GM19023 (cell line): ENCODE data around the gene HTR3A.
"Not testable (repeated sequence)": the region's sequence is repeated elsewhere in the genome, so short reads cannot be mapped to it uniquely, and the experiment has no call there.

Experiments used
- ATAC-seq: cut with Tn5 transposase; IDR thresholded peaks from one replicate; pipeline ENCODE4 v1.9.1; 2021; ENCODE audit warnings: mild to moderate bottlenecking, moderate library complexity; ENCODE audit not compliant: unreplicated experiment

Gene HTR3A

GRCh38 chr11:113974741-113975470, at the start of gene HTR3A:
HTR3A (plus strand) TSS chr11:113975108; CDS start chr11:113975326, 218 bp downstream.
- no peak for ATAC-seq

DNA sequence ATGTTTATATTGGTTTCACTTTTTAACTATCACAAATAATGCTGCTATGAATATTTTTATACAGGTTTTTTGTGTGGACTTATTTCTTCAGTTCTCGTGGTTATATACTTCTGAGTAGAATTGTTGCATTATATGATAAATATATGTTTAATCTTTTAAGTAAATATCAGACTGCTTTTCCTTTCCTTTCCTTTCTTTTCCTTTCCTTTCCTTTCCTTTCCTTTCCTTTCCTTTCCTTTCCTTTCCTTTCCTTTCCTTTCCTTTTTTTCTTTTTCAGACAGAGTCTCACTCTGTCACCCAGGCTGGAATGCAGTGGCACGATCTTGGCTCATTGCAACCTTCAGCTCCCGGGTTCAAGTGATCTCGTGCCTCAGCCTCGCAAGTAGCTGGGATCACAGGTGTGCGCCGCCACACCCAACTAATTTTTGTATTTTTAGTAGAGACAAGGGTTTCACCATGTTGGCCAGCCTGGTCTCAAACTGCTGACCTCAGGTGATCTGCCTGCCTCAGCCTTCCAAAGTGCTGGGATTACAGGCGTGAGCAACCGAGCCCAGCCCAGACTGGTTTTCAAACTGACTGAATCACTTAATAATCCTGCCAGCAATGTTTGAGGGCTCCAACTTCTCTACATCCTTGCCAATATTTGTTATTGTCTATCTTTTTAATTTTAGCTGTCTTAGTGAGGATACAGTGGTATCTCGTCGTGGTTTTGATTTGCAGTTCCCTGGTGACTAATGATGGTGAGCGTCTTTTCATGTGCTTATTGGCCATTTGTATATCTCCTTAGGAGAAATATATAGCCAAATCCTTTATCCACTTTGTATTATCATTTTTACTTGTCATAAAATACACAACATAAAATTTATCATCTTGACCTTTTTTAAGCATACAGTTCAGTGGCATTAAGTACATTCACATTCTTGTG, 48.4 kb upstream of the HTR3A start:
- no peak for ATAC-seq

DNA sequence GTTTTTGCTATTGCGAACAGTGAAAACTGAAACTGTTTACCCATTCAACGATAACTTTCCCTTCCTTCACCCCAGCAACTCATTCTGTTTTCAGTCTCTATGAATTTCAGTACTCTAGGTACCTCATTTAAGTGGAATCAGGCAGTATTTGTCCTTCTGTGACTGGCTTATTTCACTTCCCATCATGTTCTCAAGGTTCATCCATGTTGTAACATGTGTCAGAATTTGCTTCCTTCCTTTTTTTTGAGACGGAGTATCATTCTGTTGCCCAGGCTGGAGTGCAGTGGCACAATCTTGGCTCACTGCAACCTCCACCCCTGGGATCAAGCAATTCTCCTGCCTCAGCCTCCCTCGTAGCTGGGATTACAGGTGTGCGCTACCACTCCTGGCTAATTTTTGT, 46.6 kb upstream of the HTR3A start:
- no peak for ATAC-seq

- no peak for ATAC-seq
Observed at GRCh38 chr11:113932788-113933187, 42.1 kb upstream of the HTR3A start.

GRCh38 chr11:113934193-113934592, 40.7 kb upstream of the HTR3A start:
- not testable (repeated sequence) for ATAC-seq

GRCh38 chr11:113934761-113935160, 40.1 kb upstream of the HTR3A start:
- no peak for ATAC-seq

GRCh38 chr11:113935858-113936257, 39.0 kb upstream of the HTR3A start:
- ATAC-seq, result no peak

- ATAC-seq, result no peak
Observed at GRCh38 chr11:113937918-113938317, 37.0 kb upstream of the HTR3A start.

GRCh38 chr11:113942256-113942655, 32.7 kb upstream of the HTR3A start:
- no peak for ATAC-seq

GRCh38 chr11:113946162-113946561, 28.7 kb upstream of the HTR3A start:
- ATAC-seq, result not testable (repeated sequence)

DNA sequence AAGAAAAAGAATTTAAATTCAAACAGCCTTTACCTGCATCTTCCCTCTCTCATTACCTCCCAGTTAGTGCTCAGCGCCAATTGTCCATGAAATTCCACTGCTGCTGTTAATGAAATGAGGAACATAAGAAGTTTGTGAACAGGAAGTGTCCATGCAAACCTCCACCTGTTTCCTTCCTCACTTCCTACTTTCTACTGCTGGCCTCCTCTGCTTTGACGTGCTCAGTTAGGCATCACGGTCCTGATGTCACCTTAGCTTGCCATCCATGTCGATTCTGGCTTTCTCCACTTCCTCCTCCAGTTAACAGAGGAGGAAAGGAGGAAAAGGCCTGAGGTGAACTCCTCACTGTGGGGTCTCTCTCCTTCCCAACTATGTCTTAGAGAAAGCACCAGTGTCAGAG, 26.9 kb upstream of the HTR3A start:
- no peak for ATAC-seq

GRCh38 chr11:113949891-113950290, 25.0 kb upstream of the HTR3A start:
- ATAC-seq, result no peak

- ATAC-seq, result no peak
Observed at GRCh38 chr11:113951537-113951936, 23.4 kb upstream of the HTR3A start.

- no peak for ATAC-seq
Observed at GRCh38 chr11:113952070-113952469, 22.8 kb upstream of the HTR3A start.

GRCh38 chr11:113952588-113952987, 22.3 kb upstream of the HTR3A start:
- ATAC-seq, result no peak

DNA sequence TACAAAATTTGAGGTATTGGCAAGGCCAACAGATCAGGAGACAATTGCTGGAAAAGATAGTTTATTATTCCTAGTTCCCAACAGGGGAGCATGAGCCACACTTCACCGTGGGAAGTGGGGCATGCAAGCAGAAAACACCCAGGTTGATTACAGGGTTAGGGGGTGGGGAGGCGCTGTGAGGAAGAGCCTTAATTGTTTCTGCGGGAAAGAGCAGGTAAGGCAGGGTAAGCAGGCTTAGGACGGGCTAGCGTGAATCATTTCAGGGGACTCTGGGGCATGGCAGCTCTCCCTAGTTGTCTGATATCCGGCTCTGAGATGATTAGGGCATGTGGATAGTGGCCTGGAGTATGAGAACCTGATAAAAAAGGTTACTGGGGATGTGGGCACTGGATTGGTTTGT, 20.7 kb upstream of the HTR3A start:
- no peak for ATAC-seq

DNA sequence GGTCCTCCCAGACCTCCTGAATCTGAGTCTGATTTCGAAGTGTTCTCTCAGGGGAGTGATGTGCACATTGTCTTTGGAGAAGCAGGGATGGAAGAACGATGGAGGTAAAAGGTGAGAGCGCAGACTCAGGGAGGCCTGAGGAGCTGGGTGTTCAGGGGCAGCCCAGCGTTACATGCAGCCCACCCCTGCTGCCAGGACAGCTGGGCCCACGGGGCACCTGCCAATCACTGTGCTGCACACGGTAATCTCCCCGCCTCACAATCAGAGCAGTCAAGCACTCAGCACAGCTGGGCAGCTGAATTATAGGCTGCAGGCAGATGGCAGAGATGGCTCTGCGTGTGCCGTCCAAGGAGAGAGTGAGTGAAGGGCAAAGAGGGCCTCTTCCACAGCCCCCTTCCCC, 17.9 kb upstream of the HTR3A start:
- ATAC-seq, result no peak

- no peak for ATAC-seq
Observed at GRCh38 chr11:113960702-113961330, 14.1 kb upstream of the HTR3A start.

DNA sequence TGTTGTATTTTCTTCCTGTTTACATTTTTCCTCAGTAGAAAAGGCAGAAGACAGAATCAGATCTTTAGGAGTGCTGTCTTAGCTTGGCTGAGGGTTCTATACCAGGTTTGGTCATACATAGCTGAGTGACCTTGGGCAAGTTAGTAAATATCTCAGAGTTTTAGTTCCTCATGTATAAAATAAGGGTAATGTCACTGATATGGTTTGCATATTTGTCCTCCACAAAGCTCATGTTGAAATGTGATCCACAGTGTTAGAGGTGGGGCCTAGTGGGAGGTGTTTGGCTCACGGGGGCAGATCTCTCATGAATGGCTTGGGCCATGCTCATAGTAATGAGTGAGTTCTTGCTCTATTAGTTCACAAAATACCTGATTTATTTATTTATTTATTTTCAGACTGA, 7.5 kb upstream of the HTR3A start:
- ATAC-seq, result no peak

DNA sequence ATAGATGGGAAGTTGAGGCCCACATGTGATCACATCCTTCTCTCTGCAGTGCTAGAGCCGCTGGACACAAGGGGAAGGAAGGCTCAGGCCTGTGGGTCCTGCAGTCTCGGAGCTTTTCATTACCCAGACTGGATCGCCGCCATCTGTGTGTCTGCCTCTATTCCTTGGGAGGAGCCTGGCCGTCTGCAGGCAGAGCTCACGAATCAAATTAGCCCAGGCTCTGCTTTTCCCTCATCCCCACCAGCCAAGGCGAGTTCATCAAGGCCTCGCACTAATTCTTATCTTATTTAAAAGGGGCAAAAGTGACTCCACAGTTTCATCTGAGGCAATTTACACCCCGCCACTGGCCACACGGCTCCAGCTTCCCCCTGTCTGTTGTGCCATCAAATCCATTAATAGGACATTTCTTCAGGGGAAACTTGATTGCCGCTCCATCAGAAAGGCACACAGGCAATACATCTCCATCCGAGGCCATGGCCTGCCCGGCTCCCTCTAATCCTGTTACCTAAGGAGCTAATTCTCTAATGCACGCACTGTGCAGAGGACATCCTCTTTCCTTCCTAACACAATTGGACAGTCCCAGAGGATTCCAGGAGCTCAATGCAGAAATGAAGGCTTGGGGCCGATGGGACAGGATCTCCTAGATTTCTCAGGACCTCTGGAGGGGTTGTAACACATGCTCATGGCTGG, 3.3 kb upstream of the HTR3A start:
- ATAC-seq, result no peak

DNA sequence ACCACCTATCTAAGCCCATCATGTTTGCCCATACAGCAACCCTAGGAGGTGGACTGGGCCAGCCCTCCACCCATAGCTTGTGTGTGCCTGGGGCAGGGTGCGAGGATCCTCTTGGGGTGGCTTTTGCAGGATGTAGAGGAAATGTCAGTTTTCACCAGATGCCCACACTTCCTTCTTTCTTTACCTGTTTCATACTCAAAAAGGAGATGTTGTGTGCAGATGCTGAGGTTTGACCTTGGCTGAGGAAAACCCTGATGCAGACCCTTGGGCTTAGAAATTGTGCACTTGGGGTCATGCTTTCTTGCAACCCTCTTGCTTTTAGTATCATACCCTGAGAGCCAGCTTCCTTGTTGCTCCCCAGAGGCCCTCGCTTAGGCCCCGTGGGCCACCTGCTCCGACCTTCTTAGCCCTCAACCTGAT, 2.2 kb downstream of the HTR3A start:
- no peak for ATAC-seq
